Measurements from ENCODE around the gene PNPO. TPM values are rescaled to one million over a fixed set of nuclear protein-coding genes. Genes with fewer than 3 reads are reported as not detected.

PNPO gene
- polyA plus RNA-seq, 1 donor (not counting 4 experiments of a cell fraction or from before 2014, with no cell fraction given), result 35.5 TPM

DNA sequence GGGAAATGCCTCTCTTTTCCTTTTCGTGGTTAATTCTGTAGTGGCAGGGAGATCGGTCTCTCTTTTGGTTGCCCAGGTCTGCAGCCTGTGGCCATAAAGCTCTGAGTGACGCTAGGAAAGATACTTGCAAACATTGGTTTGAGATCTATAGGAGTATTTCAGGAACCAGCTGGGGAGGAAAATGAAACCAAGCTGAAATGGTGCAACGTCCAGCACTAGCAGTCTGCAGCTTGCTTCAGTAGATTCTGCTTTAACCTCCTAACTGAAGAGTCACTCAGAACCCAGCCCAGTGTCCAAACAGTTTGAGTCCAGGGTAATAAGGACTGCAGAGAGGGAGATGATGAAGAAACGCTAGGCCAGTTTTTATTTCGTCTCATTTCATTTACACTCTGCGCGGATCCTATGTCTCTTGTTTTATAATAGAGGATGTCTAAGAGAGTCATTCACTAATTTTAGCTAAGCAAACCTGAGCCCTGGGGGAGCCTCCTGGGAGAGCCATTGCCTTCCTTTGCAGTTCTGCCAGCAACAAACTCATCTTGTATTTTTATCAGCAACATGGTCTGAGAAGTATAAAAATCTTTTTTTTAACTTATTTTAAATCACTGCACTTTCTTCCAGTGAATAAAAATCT lies 33.3 kb upstream of the PNPO start:
- Histone ChIP-seq H3K27ac (ENCODE audit: control insufficient read depth, insufficient read depth, low read length) (no peak overlapping the region), H3K4me3 (ENCODE audit: control insufficient read depth in 2 of 3, extremely low read depth in 1 of 3, insufficient read depth in 2 of 3, low read depth in 1 of 3, low read length in 3 of 3) (no peak overlapping the region), H2AFZ (ENCODE audit: control insufficient read depth, low read length) (no peak overlapping the region), H3K4me1 (ENCODE audit: control insufficient read depth, extremely low read depth, insufficient read depth, low read length) (peaks cover 3% of the 10 kb centered on the region), H3K9me1 (ENCODE audit: control insufficient read depth, extremely low read depth, insufficient read depth, low read length) (no peaks in the 10 kb centered on the region), H4K20me1 (ENCODE audit: control insufficient read depth, extremely low read depth, insufficient read depth, low read length) (no peaks in the 10 kb centered on the region), H3K9ac (ENCODE audit: control insufficient read depth, extremely low read depth, insufficient read depth, low read length) (no peak overlapping the region), H3K79me2 (ENCODE audit: control insufficient read depth, insufficient read depth, low read length) (no peaks in the 10 kb centered on the region), H3K36me3 (ENCODE audit: control insufficient read depth in 2 of 2, extremely low read depth in 1 of 2, insufficient read depth in 2 of 2, low read length in 2 of 2) (peaks cover 0 to 3% of the 10 kb centered on the region in 2 experiments), H3K4me2 (ENCODE audit: control insufficient read depth, extremely low read depth, insufficient read depth, low read depth, low read length) (no peak overlapping the region), H3K27me3 (ENCODE audit: control insufficient read depth, extremely low read depth, insufficient read depth, low read length) (no peaks in the 10 kb centered on the region), H3K9me3 (ENCODE audit: control insufficient read depth, low read depth, low read length) (no peaks in the 10 kb centered on the region)
- dilution Hi-C loops (cut with MboI; ENCODE audit: extremely low pct_ligation_motif_present, low sequenced_read_pairs), result no loop called here
- no peak for FAIRE-seq
- no peak for DNase-seq (ENCODE audit: low read depth, low spot score)
- TF ChIP-seq EZH2 (IDR thresholded peaks at IDR 0.05; ENCODE audit: low read length), result no peak
- TF ChIP-seq, protein P1, sequence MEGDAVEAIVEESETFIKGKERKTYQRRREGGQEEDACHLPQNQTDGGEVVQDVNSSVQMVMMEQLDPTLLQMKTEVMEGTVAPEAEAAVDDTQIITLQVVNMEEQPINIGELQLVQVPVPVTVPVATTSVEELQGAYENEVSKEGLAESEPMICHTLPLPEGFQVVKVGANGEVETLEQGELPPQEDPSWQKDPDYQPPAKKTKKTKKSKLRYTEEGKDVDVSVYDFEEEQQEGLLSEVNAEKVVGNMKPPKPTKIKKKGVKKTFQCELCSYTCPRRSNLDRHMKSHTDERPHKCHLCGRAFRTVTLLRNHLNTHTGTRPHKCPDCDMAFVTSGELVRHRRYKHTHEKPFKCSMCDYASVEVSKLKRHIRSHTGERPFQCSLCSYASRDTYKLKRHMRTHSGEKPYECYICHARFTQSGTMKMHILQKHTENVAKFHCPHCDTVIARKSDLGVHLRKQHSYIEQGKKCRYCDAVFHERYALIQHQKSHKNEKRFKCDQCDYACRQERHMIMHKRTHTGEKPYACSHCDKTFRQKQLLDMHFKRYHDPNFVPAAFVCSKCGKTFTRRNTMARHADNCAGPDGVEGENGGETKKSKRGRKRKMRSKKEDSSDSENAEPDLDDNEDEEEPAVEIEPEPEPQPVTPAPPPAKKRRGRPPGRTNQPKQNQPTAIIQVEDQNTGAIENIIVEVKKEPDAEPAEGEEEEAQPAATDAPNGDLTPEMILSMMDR (optimal IDR thresholded peaks at IDR 0.05 in 1 of 3, IDR thresholded peaks at IDR 0.05 in 1 of 3, conservative IDR thresholded peaks at IDR 0.05 in 1 of 3; ENCODE audit: extremely low read depth in 1 of 3, insufficient read depth in 2 of 3, low read length in 3 of 3), result no peak

DNA sequence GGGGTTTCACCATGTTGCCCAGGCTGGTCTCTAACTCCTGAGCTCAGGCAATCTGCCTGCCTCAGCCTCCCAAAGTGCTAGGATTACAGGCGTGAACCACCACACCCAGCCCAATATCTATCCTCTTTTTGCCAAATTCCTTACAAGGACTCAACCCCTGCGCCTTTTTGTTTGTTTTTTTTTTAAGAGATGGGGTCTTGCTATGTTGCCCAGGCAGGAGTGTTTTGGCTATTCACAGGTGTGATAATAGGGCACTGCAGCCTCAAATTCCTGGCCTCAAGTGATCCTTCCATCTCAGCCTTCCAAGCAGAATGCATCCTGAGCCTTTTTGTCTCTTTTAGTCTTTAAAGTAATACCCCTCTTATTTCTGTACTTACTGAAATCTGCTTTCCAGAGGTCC lies 28.3 kb upstream of the PNPO start:
- H3K4me3 ChIP-seq (ENCODE audit: control insufficient read depth in 2 of 3, extremely low read depth in 1 of 3, insufficient read depth in 2 of 3, low read depth in 1 of 3, low read length in 3 of 3), result no peak overlapping the region
- no peak overlapping the region for H3K4me2 ChIP-seq (ENCODE audit: control insufficient read depth, extremely low read depth, insufficient read depth, low read depth, low read length)
- H3K27ac ChIP-seq (ENCODE audit: control insufficient read depth, insufficient read depth, low read length), result no peak overlapping the region
- H3K36me3 ChIP-seq (ENCODE audit: control insufficient read depth in 2 of 2, extremely low read depth in 1 of 2, insufficient read depth in 2 of 2, low read length in 2 of 2), result peaks cover 0 to 4% of the 10 kb centered on the region in 2 experiments
- no peaks in the 10 kb centered on the region for H3K79me2 ChIP-seq (ENCODE audit: control insufficient read depth, insufficient read depth, low read length)
- no peaks in the 10 kb centered on the region for H4K20me1 ChIP-seq (ENCODE audit: control insufficient read depth, extremely low read depth, insufficient read depth, low read length)
- H3K9me1 ChIP-seq (ENCODE audit: control insufficient read depth, extremely low read depth, insufficient read depth, low read length), result peaks cover 2% of the 10 kb centered on the region
- DNase-seq (ENCODE audit: low read depth, low spot score), result no peak
- H2AFZ ChIP-seq (ENCODE audit: control insufficient read depth, low read length), result no peak overlapping the region
- no peaks in the 10 kb centered on the region for H3K9me3 ChIP-seq (ENCODE audit: control insufficient read depth, low read depth, low read length)
- TF ChIP-seq, protein P1 (optimal IDR thresholded peaks at IDR 0.05 in 1 of 3, IDR thresholded peaks at IDR 0.05 in 1 of 3, conservative IDR thresholded peaks at IDR 0.05 in 1 of 3; ENCODE audit: extremely low read depth in 1 of 3, insufficient read depth in 2 of 3, low read length in 3 of 3), result no peak
- TF ChIP-seq EZH2 (IDR thresholded peaks at IDR 0.05; ENCODE audit: low read length), result no peak
- H3K27me3 ChIP-seq (ENCODE audit: control insufficient read depth, extremely low read depth, insufficient read depth, low read length), result no peaks in the 10 kb centered on the region
- FAIRE-seq, result no peak
- dilution Hi-C loops (cut with MboI; ENCODE audit: extremely low pct_ligation_motif_present, low sequenced_read_pairs), result no loop called here
- H3K4me1 ChIP-seq (ENCODE audit: control insufficient read depth, extremely low read depth, insufficient read depth, low read length), result peaks cover 6% of the 10 kb centered on the region
- no peak overlapping the region for H3K9ac ChIP-seq (ENCODE audit: control insufficient read depth, extremely low read depth, insufficient read depth, low read length)

All from keratinocyte (primary cell).